A549 treated with AZD9567 at 1 μM for 4 hours (cell line): ENCODE results near the gene CD74. TPM values are rescaled to one million over a fixed set of nuclear protein-coding genes. Genes with fewer than 3 reads are reported as not detected.

Experiments
- total RNA-seq: library from RNA; stranded (reverse); fragments of 200-300 nt; extraction: Qiagen RNA extraction; gene quantifications from 5 replicates; pipeline ENCODE4 v1.2.3, GENCODE V29; 2022; ENCODE audit not compliant: insufficient read depth

Gene CD74
- 0.09 to 0.17 TPM (median 0.10 TPM) in 4 of 5 replicates, not detected in the other for total RNA-seq

GRCh38 chr5:150412319-150413175 is at the start of gene CD74:
TSS of gene CD74 (minus strand) at chr5:150412910. CDS start at chr5:150412749, 161 bp downstream.

GRCh38 chr5:150449517-150450339 is 37.0 kb upstream of the CD74 start, which contains the start of gene RPS14:
TSS of gene RPS14 (minus strand) at chr5:150449739. CDS start at chr5:150447733, 2,006 bp downstream.

GRCh38 chr5:150357326-150358260 is 55.1 kb downstream of the CD74 start, which contains the start of gene TCOF1:
TSS of gene TCOF1 (plus strand) at chr5:150357697. CDS start at chr5:150357747, 50 bp downstream.

Other genes starting within 250 kb of the CD74 start
- gene CDX1, start 246.1 kb downstream of the CD74 start, total RNA-seq: not detected in 5 replicates
- 0.02 to 0.06 TPM in 2 of 5 replicates, not detected in the others for gene SLC6A7, start 222.8 kb downstream of the CD74 start, total RNA-seq
- gene CAMK2A, start 123.1 kb downstream of the CD74 start, total RNA-seq: 0.50 to 2.3 TPM (median 0.83 TPM) in 5 replicates
- 24.7 to 28.6 TPM (median 26.6 TPM) in 5 replicates for gene ARSI, start 110.0 kb downstream of the CD74 start, total RNA-seq
- gene TCOF1, start 55.2 kb downstream of the CD74 start, total RNA-seq: 57.1 to 74.5 TPM (median 69.6 TPM) in 5 replicates
- gene RPS14, start 36.8 kb upstream of the CD74 start, total RNA-seq: 2,476 to 3,076 TPM (median 2,996 TPM) in 5 replicates
- gene NDST1, start 95.2 kb upstream of the CD74 start, total RNA-seq: 43.9 to 55.7 TPM (median 53.4 TPM) in 5 replicates
- 17.6 to 22.8 TPM (median 19.1 TPM) in 5 replicates for gene SYNPO, start 227.8 kb upstream of the CD74 start, total RNA-seq
- 0.02 to 0.06 TPM (median 0.02 TPM) in 3 of 5 replicates, not detected in the others for gene MYOZ3, start 248.3 kb upstream of the CD74 start, total RNA-seq